ENCODE measurements around the gene NMNAT3.

- no peak for TF ChIP-seq CSRNP3 (CRISPR knock-in tag; IDR thresholded peaks at IDR 0.05)
- no peak for TF ChIP-seq ZNF8 (CRISPR knock-in tag; IDR thresholded peaks at IDR 0.05)
- no peak for TF ChIP-seq CSDC2 (CRISPR knock-in tag; IDR thresholded peaks at IDR 0.05)
- TF ChIP-seq RARB (CRISPR knock-in tag; IDR thresholded peaks at IDR 0.05) = no peak
- TF ChIP-seq ZC3H10 (CRISPR knock-in tag; IDR thresholded peaks at IDR 0.05) = no peak
- TF ChIP-seq ESRRG (CRISPR knock-in tag; IDR thresholded peaks at IDR 0.05) = no peak
- TF ChIP-seq ZFP3 (CRISPR knock-in tag; IDR thresholded peaks at IDR 0.05) = no peak
- TF ChIP-seq, protein P1, sequence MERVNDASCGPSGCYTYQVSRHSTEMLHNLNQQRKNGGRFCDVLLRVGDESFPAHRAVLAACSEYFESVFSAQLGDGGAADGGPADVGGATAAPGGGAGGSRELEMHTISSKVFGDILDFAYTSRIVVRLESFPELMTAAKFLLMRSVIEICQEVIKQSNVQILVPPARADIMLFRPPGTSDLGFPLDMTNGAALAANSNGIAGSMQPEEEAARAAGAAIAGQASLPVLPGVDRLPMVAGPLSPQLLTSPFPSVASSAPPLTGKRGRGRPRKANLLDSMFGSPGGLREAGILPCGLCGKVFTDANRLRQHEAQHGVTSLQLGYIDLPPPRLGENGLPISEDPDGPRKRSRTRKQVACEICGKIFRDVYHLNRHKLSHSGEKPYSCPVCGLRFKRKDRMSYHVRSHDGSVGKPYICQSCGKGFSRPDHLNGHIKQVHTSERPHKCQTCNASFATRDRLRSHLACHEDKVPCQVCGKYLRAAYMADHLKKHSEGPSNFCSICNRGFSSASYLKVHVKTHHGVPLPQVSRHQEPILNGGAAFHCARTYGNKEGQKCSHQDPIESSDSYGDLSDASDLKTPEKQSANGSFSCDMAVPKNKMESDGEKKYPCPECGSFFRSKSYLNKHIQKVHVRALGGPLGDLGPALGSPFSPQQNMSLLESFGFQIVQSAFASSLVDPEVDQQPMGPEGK (CRISPR knock-in tag; IDR thresholded peaks at IDR 0.05; ENCODE audit: borderline replicate concordance) = no peak
- no peak for TF ChIP-seq ZNF565 (CRISPR knock-in tag; conservative IDR thresholded peaks at IDR 0.05; ENCODE audit: low read depth)
- no peak for TF ChIP-seq GLIS3 (CRISPR knock-in tag; IDR thresholded peaks at IDR 0.05)
Measured at GRCh38 chr3:139528281-139528680, 149.5 kb downstream of the NMNAT3 start.

Measured in SK-N-SH treated with all-trans-retinoic acid at 6 μM for 48 hours (cell line).